ENCODE data around the gene ORAI2.
"Not testable (repeated sequence)": the region's sequence is repeated elsewhere in the genome, so short reads cannot be mapped to it uniquely, and the experiment has no call there.

GRCh38 chr7:102474116-102474515 lies 40.7 kb downstream of the ORAI2 start:
- TF ChIP-seq TAF1 (IDR thresholded peaks at IDR 0.05; ENCODE audit: low read depth, low read length); POLR2A (IDR thresholded peaks at IDR 0.05; ENCODE audit: low read depth, low read length); POLR2AphosphoS5 (IDR thresholded peaks at IDR 0.05; ENCODE audit: low read depth, low read length); SPI1 (IDR thresholded peaks at IDR 0.05; ENCODE audit: low read depth, low read length); PAX5 (IDR thresholded peaks at IDR 0.05; ENCODE audit: insufficient read depth, low read length, severe bottlenecking); POU2F2 (IDR thresholded peaks at IDR 0.05; ENCODE audit: low read depth, low read length): not testable (repeated sequence)

Data from GM12891 (cell line).